Hepatocyte (in vitro differentiated cells): ENCODE results near the gene DLG2. TPM values are rescaled to one million over a fixed set of nuclear protein-coding genes. Genes with fewer than 3 reads are reported as not detected.

Experiments
- DNase-seq: peaks from one replicate; pipeline ENCODE4 v3.0.0-alpha.2; 2016; ENCODE audit warnings: low spot score
- H2AFZ ChIP-seq: fragments of 200-600 bp; sonication (generic); 2 replicates; pipeline ENCODE4 v1.6.0; 2016; ENCODE audit warnings: antibody characterized with exemption, mild to moderate bottlenecking
- H3K27ac ChIP-seq: fragments of 200-600 bp; sonication (generic); 2 replicates; pipeline ENCODE4 v1.5.1; 2016; ENCODE audit warnings: mild to moderate bottlenecking
- H3K27me3 ChIP-seq: fragments of 200-600 bp; sonication (generic); 2 replicates; pipeline ENCODE4 v1.6.1; 2016
- H3K36me3 ChIP-seq: fragments of 200-600 bp; sonication (generic); replicated peaks from 2 replicates; pipeline ENCODE4 v1.5.1; 2016; ENCODE audit warnings: low read depth; ENCODE audit not compliant: insufficient read depth
- H3K4me1 ChIP-seq: fragments of 200-600 bp; sonication (generic); 2 replicates; pipeline ENCODE4 v1.5.1; 2016; ENCODE audit warnings: mild to moderate bottlenecking, moderate library complexity; ENCODE audit not compliant: insufficient read depth
- H3K4me2 ChIP-seq: fragments of 200-600 bp; sonication (generic); 2 replicates; pipeline ENCODE4 v1.6.0; 2016
- H3K4me3 ChIP-seq: fragments of 200-600 bp; sonication (generic); 2 replicates; pipeline ENCODE4 v1.5.1; 2016; ENCODE audit warnings: mild to moderate bottlenecking
- H3K79me2 ChIP-seq: fragments of 200-600 bp; sonication (generic); 2 replicates; pipeline ENCODE4 v1.6.0; 2017; ENCODE audit warnings: mild to moderate bottlenecking
- H3K9me2 ChIP-seq: fragments of 200-600 bp; sonication (generic); replicated peaks from 2 replicates; pipeline ENCODE4 v1.6.0; 2017; ENCODE audit warnings: mild to moderate bottlenecking; ENCODE audit not compliant: insufficient read depth
- H3K9me3 ChIP-seq: fragments of 200-600 bp; sonication (generic); 2 replicates; pipeline ENCODE4 v1.5.1; 2016; ENCODE audit warnings: low read depth, mild to moderate bottlenecking
- H4K20me1 ChIP-seq: fragments of 200-600 bp; sonication (generic); 2 replicates; pipeline ENCODE4 v1.6.0; 2016; ENCODE audit warnings: mild to moderate bottlenecking; ENCODE audit not compliant: insufficient read depth, poor library complexity, severe bottlenecking
- EZH2 ChIP-seq: fragments of 200-600 bp; sonication (generic); IDR thresholded peaks from 2 replicates; pipeline ENCODE4 v1.6.1; 2016; ENCODE audit warnings: antibody characterized with exemption, mild to moderate bottlenecking, borderline replicate concordance
- EZH2phosphoT487 ChIP-seq: fragments of 200-600 bp; sonication (generic); IDR thresholded peaks from one replicate; pipeline ENCODE4 v1.6.1; 2018; ENCODE audit warnings: antibody characterized with exemption, mild to moderate bottlenecking, low read depth, moderate library complexity; ENCODE audit not compliant: unreplicated experiment, severe bottlenecking
- WGBS: methylation state at CpG from one replicate; pipeline ENCODE4 v1.1.6; 2016; ENCODE audit warnings: low lambda C conversion rate; ENCODE audit errors: missing lambda C conversion rate; 5-methylcytosine and 5-hydroxymethylcytosine counted together
- polyA plus RNA-seq: library from polyadenylated mRNA; unstranded; fragments of >200 nt; fragmentation: Nextera tagmentation; extraction: Ambion mirVana; gene quantifications from 2 replicates; pipeline ENCODE4 v1.2.1, GENCODE V29; 2016
- total RNA-seq: library from RNA; depleted of rRNA; stranded (reverse); fragments of >200 nt; gene quantifications from 2 replicates; pipeline ENCODE4 v1.2.3, GENCODE V29; 2014
- TF ChIP-seq, protein P1 (sequence below): fragments of 200-600 bp; sonication (generic); IDR thresholded peaks from 2 replicates; pipeline ENCODE4 v1.5.1; 2016; ENCODE audit warnings: antibody characterized with exemption, mild to moderate bottlenecking; ENCODE audit not compliant: poor library complexity

The DLG2 gene
- total and polyA plus RNA-seq, 2 experiments from 2014 or later = 2.6 to 6.8 TPM

DNA sequence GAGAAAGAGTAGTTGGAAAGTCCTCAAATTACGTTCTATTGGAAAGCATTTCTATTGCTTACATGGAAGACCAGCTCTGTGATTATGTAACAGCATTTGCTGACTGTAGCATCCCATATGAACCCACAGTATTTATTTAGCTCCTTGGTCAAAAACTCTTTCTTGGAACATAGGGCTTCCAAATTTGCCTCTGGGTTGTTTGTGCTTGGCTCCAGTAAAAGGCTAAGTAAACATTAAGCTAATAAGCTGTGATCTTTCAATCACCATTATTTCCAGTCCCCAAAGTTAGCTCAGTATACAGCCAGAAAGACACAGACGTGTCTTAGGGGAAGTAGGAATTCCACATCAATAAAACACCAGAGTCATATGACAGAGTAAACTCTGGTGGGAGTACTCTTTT is 668.8 kb downstream of the DLG2 start:
- no peaks in the 10 kb centered on the region for H3K79me2 ChIP-seq
- H3K4me1 ChIP-seq = peaks cover 3% of the 10 kb centered on the region
- H3K9me3 ChIP-seq = no peaks in the 10 kb centered on the region
- peak; percentile 13 for DNase-seq
- H3K27ac ChIP-seq = no peak overlapping the region
- H3K4me2 ChIP-seq = no peak overlapping the region
- H3K27me3 ChIP-seq = no peaks in the 10 kb centered on the region
- H3K9me2 ChIP-seq = no peaks in the 10 kb centered on the region
- no peaks in the 10 kb centered on the region for H3K36me3 ChIP-seq
- H3K4me3 ChIP-seq = no peak overlapping the region
- no peak for TF ChIP-seq EZH2
- peak; percentile 56 for TF ChIP-seq EZH2phosphoT487
- no peaks in the 10 kb centered on the region for H4K20me1 ChIP-seq
- 49% methylated on average over 2 of the region's 2 CpGs for WGBS
- H2AFZ ChIP-seq = no peak overlapping the region

DNA sequence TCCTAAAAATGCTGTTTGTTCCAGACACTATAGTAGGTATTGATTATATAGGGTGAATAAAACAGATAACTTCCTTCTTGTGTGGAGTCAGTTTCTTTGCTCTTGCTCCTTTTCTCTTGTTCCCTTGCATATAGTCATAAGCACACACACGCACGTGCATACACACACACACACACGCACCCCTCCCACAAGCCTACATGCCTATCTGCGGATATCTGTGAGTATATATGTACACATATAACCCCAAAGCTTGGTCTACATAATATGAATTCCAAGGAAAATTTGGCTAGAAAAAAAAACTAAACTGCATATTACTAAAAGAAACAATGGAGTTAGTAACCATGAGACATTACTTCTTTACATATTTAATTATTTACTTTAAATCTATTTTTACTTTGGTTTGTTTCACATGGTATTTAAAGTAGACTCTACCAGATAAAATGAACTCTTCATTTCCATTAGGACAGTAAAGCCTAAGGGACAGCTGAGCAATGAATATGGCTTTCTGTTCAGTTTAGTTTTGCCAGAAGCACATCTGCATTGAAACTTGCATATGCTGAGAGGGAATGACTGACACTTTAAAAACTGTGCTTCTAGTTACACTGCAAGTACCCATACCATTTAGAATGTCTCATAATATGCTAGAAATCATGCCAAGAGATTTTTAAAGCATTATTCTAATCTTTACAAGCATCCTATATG is 676.4 kb downstream of the DLG2 start:
- Histone ChIP-seq H4K20me1 (no peaks in the 10 kb centered on the region), H3K4me3 (no peak overlapping the region), H3K9me2 (no peaks in the 10 kb centered on the region), H3K27me3 (no peaks in the 10 kb centered on the region), H3K36me3 (no peaks in the 10 kb centered on the region), H3K4me1 (no peaks in the 10 kb centered on the region), H2AFZ (no peak overlapping the region), H3K27ac (no peak overlapping the region), H3K79me2 (no peaks in the 10 kb centered on the region), H3K9me3 (no peaks in the 10 kb centered on the region), H3K4me2 (no peak overlapping the region)
- no peak for DNase-seq
- WGBS = 93% methylated on average over 4 of the region's 4 CpGs
- TF ChIP-seq EZH2 (no peak), EZH2phosphoT487 (no peak)
- TF ChIP-seq, protein P1, sequence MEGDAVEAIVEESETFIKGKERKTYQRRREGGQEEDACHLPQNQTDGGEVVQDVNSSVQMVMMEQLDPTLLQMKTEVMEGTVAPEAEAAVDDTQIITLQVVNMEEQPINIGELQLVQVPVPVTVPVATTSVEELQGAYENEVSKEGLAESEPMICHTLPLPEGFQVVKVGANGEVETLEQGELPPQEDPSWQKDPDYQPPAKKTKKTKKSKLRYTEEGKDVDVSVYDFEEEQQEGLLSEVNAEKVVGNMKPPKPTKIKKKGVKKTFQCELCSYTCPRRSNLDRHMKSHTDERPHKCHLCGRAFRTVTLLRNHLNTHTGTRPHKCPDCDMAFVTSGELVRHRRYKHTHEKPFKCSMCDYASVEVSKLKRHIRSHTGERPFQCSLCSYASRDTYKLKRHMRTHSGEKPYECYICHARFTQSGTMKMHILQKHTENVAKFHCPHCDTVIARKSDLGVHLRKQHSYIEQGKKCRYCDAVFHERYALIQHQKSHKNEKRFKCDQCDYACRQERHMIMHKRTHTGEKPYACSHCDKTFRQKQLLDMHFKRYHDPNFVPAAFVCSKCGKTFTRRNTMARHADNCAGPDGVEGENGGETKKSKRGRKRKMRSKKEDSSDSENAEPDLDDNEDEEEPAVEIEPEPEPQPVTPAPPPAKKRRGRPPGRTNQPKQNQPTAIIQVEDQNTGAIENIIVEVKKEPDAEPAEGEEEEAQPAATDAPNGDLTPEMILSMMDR = no peak

DNA sequence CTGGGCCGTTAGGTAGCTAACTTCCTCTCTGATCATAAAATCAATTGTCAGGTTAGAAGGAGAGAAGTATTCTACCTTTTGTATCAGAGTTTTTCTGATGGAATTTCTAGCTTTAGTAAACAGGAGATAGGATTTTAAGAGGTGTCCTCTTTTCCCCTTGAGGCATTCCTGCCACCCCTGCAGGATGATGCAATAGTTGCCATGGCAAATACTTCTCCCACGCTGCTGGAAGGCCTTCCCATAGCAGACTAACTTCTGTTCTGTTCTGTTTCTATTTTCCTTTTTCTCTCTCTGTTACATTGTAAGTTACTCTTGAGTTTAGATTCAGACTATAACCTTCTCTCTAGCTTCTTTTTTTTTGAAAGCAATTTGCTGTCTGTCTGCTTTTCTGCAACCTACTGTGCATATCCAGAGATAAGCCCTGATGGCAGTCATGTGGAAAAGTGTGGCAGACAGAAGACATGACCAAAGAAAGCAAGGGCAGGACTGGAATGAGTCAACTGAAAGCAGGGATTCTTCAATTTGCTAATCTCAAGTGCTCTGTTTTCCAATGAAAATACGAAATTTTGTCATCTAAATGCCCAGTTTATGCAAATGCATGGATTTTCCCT is 679.1 kb downstream of the DLG2 start:
- no peaks in the 10 kb centered on the region for H3K9me2 ChIP-seq
- H3K4me1 ChIP-seq = no peaks in the 10 kb centered on the region
- no peak overlapping the region for H3K4me3 ChIP-seq
- H3K4me2 ChIP-seq = no peak overlapping the region
- H4K20me1 ChIP-seq = no peaks in the 10 kb centered on the region
- no peaks in the 10 kb centered on the region for H3K27me3 ChIP-seq
- H3K27ac ChIP-seq = no peak overlapping the region
- TF ChIP-seq EZH2 = no peak
- no peak for TF ChIP-seq EZH2phosphoT487
- TF ChIP-seq, protein P1 = no peak
- H2AFZ ChIP-seq = no peak overlapping the region
- DNase-seq = no peak
- no peaks in the 10 kb centered on the region for H3K36me3 ChIP-seq
- 56% methylated on average over 3 of the region's 3 CpGs for WGBS
- H3K79me2 ChIP-seq = no peaks in the 10 kb centered on the region
- H3K9me3 ChIP-seq = no peaks in the 10 kb centered on the region

DNA sequence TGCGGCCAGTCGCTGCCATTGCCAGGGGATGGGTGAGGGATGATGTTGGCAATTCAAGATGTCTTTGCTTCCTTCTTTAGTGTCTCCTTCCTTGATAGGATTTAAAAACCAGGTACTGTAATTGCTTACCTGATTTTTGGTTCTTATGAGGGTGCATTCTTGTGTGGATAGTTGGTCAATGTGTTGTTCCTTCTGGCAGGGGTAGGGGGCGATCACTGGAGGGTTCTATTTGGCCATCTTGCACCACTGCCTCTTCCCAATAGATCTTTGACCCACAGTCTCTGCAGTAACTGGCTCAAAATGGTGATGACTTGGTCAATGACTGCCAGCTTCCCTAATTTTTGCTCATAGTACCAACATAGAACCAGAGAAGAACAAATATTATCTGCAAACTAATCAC is 680.1 kb downstream of the DLG2 start:
- H2AFZ ChIP-seq = no peak overlapping the region
- no peaks in the 10 kb centered on the region for H3K27me3 ChIP-seq
- no peaks in the 10 kb centered on the region for H3K79me2 ChIP-seq
- H3K27ac ChIP-seq = no peak overlapping the region
- H3K9me2 ChIP-seq = no peaks in the 10 kb centered on the region
- TF ChIP-seq EZH2 (no peak), EZH2phosphoT487 (no peak)
- TF ChIP-seq, protein P1 = no peak
- no peak for DNase-seq
- no peak overlapping the region for H3K4me2 ChIP-seq
- no peaks in the 10 kb centered on the region for H3K9me3 ChIP-seq
- no peaks in the 10 kb centered on the region for H3K4me1 ChIP-seq
- 95% methylated on average over 3 of the region's 3 CpGs for WGBS
- H3K36me3 ChIP-seq = no peaks in the 10 kb centered on the region
- H3K4me3 ChIP-seq = no peak overlapping the region
- no peaks in the 10 kb centered on the region for H4K20me1 ChIP-seq
